Thymus (tissue), 14 donors: ENCODE data around the gene APPBP2. TPM values are rescaled to one million over a fixed set of nuclear protein-coding genes. Genes with fewer than 3 reads are reported as not detected.

Source experiments
- DNase-seq, 9 donors: peaks; one replicate each; pipeline ENCODE4 v3.0.0-alpha.2; 2013; ENCODE audit warnings: low spot score in 9 of 9, low read depth in 6 of 9, missing footprints in 1 of 9
- H3K27ac ChIP-seq, 2 donors: one replicate each; pipeline ENCODE4 v1.5.1; 2013; ENCODE audit warnings: control low read depth in 1 of 2, low read depth in 1 of 2, low read length in 1 of 2, mild to moderate bottlenecking in 1 of 2, moderate library complexity in 1 of 2
- H3K27me3 ChIP-seq, 2 donors: one replicate each; pipeline ENCODE4 v1.5.1; 2013; ENCODE audit warnings: low read length in 1 of 2; ENCODE audit not compliant: control insufficient read depth in 2 of 2, insufficient read depth in 1 of 2
- H3K36me3 ChIP-seq, 2 donors: one replicate each; pipeline ENCODE4 v1.5.1; 2013; ENCODE audit warnings: low read length in 1 of 2, mild to moderate bottlenecking in 1 of 2, moderate library complexity in 1 of 2; ENCODE audit not compliant: control insufficient read depth in 2 of 2, insufficient read depth in 2 of 2
- H3K4me1 ChIP-seq, 2 donors: one replicate each; pipeline ENCODE4 v1.5.1; 2013; ENCODE audit warnings: low read length in 2 of 2; ENCODE audit not compliant: control insufficient read depth in 2 of 2, insufficient read depth in 2 of 2
- H3K4me3 ChIP-seq, 2 donors: one replicate each; pipeline ENCODE4 v1.5.1; 2013; ENCODE audit warnings: low read length in 2 of 2, control low read depth in 1 of 2, mild to moderate bottlenecking in 1 of 2
- H3K9me3 ChIP-seq, 2 donors: one replicate each; pipeline ENCODE4 v1.5.1; 2013; ENCODE audit warnings: low read length in 1 of 2, mild to moderate bottlenecking in 1 of 2; ENCODE audit not compliant: control insufficient read depth in 2 of 2, insufficient read depth in 1 of 2
- WGBS: extraction: QIAGEN DNeasy Blood & Tissue Kit; methylation state at CpG from one replicate; pipeline ENCODE4 v1.1.7; 2013; 5-methylcytosine and 5-hydroxymethylcytosine counted together
- long read RNA-seq, 10 donors: transcript quantifications; one replicate each; lab custom pipeline, GENCODE V29; 2026
- polyA plus RNA-seq: library from polyadenylated mRNA; stranded (reverse); fragments of 200-250 nt; gene quantifications from one replicate; pipeline ENCODE4 v1.2.3, GENCODE V29; 2013
- total RNA-seq: library from RNA; stranded (reverse); fragments of 120-200 nt; gene quantifications from one replicate; pipeline ENCODE4 v1.2.4, GENCODE V29; 2013
- donor health status: healthy.

APPBP2 gene
- total RNA-seq, result 17.8 TPM
- polyA plus RNA-seq, result 11.4 TPM
- long read RNA-seq, donor 1, result 0 reads
- long read RNA-seq, donor 2, result 0 reads
- long read RNA-seq, donor 3, full-length matches to known transcripts, result 6 of 6 reads
- long read RNA-seq, donor 3, partial matches to known transcripts, result 0 of 6 reads
- long read RNA-seq, donor 3, other reads (novel, unspliced or antisense), result 0 of 6 reads
- long read RNA-seq, donor 4, full-length matches to known transcripts, result 2 of 2 reads
- long read RNA-seq, donor 4, partial matches to known transcripts, result 0 of 2 reads
- long read RNA-seq, donor 4, other reads (novel, unspliced or antisense), result 0 of 2 reads
- long read RNA-seq, donor 5, full-length matches to known transcripts, result 7 of 7 reads
- long read RNA-seq, donor 5, partial matches to known transcripts, result 0 of 7 reads
- long read RNA-seq, donor 5, other reads (novel, unspliced or antisense), result 0 of 7 reads
- long read RNA-seq, donor 6, full-length matches to known transcripts, result 4 of 4 reads
- long read RNA-seq, donor 6, partial matches to known transcripts, result 0 of 4 reads
- long read RNA-seq, donor 6, other reads (novel, unspliced or antisense), result 0 of 4 reads
- long read RNA-seq, donor 7, full-length matches to known transcripts, result 6 of 6 reads
- long read RNA-seq, donor 7, partial matches to known transcripts, result 0 of 6 reads
- long read RNA-seq, donor 7, other reads (novel, unspliced or antisense), result 0 of 6 reads
- long read RNA-seq, donor 8, full-length matches to known transcripts, result 2 of 2 reads
- long read RNA-seq, donor 8, partial matches to known transcripts, result 0 of 2 reads
- long read RNA-seq, donor 8, other reads (novel, unspliced or antisense), result 0 of 2 reads
- long read RNA-seq, donor 9, full-length matches to known transcripts, result 5 of 5 reads
- long read RNA-seq, donor 9, partial matches to known transcripts, result 0 of 5 reads
- long read RNA-seq, donor 9, other reads (novel, unspliced or antisense), result 0 of 5 reads
- long read RNA-seq, donor 10, full-length matches to known transcripts, result 5 of 5 reads
- long read RNA-seq, donor 10, partial matches to known transcripts, result 0 of 5 reads
- long read RNA-seq, donor 10, other reads (novel, unspliced or antisense), result 0 of 5 reads

- Histone ChIP-seq H3K27me3 (no peaks in the 10 kb centered on the region), H3K27ac (peak within 1 kb of the TSS; percentile 98), H3K4me1 (peaks cover 3 to 12% of the 10 kb centered on the region in 2 donors), H3K9me3 (no peaks in the 10 kb centered on the region), H3K4me3 (peak within 1 kb of the TSS; percentile 69 to 96), H3K36me3 (peaks cover 0 to 4% of the 10 kb centered on the region in 2 donors)
- under 1% methylated on average over 69 of the region's 69 CpGs for WGBS
- DNase-seq, result peak; percentile 45 to 85 (median 69)
Observed at GRCh38 chr17:60525685-60526514, at the start of gene APPBP2. TSS of gene APPBP2 (minus strand) at chr17:60526242. CDS start at chr17:60525931, 311 bp downstream.

- DNase-seq, result no peak
- H3K36me3 ChIP-seq, result no peaks in the 10 kb centered on the region
- WGBS, result 91% methylated on average over 2 of the region's 2 CpGs
- no peaks in the 10 kb centered on the region for H3K27me3 ChIP-seq
- H3K27ac ChIP-seq, result no peak overlapping the region
- no peaks in the 10 kb centered on the region for H3K4me1 ChIP-seq
- H3K9me3 ChIP-seq, result no peaks in the 10 kb centered on the region
- no peak overlapping the region for H3K4me3 ChIP-seq
Observed at GRCh38 chr17:60573236-60574051, 47.4 kb upstream of the APPBP2 start.

- no peak for DNase-seq
- WGBS, result 91% methylated on average over 6 of the region's 6 CpGs
- Histone ChIP-seq H3K27me3 (no peaks in the 10 kb centered on the region), H3K27ac (no peak overlapping the region), H3K4me3 (no peak overlapping the region), H3K36me3 (no peaks in the 10 kb centered on the region), H3K4me1 (no peaks in the 10 kb centered on the region), H3K9me3 (no peaks in the 10 kb centered on the region)
Observed at GRCh38 chr17:60565233-60565632, 39.2 kb upstream of the APPBP2 start.

GRCh38 chr17:60563743-60564142, 37.7 kb upstream of the APPBP2 start:
- Histone ChIP-seq H3K4me3 (no peak overlapping the region), H3K36me3 (no peaks in the 10 kb centered on the region), H3K27ac (no peak overlapping the region), H3K4me1 (no peaks in the 10 kb centered on the region), H3K9me3 (peaks cover 1% of the 10 kb centered on the region in 2 donors), H3K27me3 (no peaks in the 10 kb centered on the region)
- 96% methylated on average over 2 of the region's 2 CpGs for WGBS
- DNase-seq, result no peak

GRCh38 chr17:60562421-60562820, 36.4 kb upstream of the APPBP2 start:
- Histone ChIP-seq H3K27me3 (no peaks in the 10 kb centered on the region), H3K4me3 (no peak overlapping the region), H3K4me1 (no peaks in the 10 kb centered on the region), H3K27ac (no peak overlapping the region), H3K36me3 (no peaks in the 10 kb centered on the region), H3K9me3 (peaks cover 3 to 13% of the 10 kb centered on the region in 2 donors)
- WGBS, result 96% methylated on average over 3 of the region's 3 CpGs
- no peak for DNase-seq

GRCh38 chr17:60560860-60561257, 34.8 kb upstream of the APPBP2 start:
- Histone ChIP-seq H3K27me3 (no peaks in the 10 kb centered on the region), H3K9me3 (peaks cover 3 to 19% of the 10 kb centered on the region in 2 donors), H3K4me3 (no peak overlapping the region), H3K27ac (no peak overlapping the region), H3K36me3 (no peaks in the 10 kb centered on the region), H3K4me1 (no peaks in the 10 kb centered on the region)
- WGBS, result 97% methylated on average over 11 of the region's 11 CpGs
- no peak for DNase-seq

GRCh38 chr17:60559995-60560859, 34.2 kb upstream of the APPBP2 start:
- Histone ChIP-seq H3K36me3 (no peaks in the 10 kb centered on the region), H3K4me1 (no peaks in the 10 kb centered on the region), H3K27me3 (no peaks in the 10 kb centered on the region), H3K4me3 (no peak overlapping the region), H3K9me3 (peaks cover 3 to 19% of the 10 kb centered on the region in 2 donors), H3K27ac (no peak overlapping the region)
- no peak for DNase-seq
- WGBS, result 95% methylated on average over 26 of the region's 26 CpGs
